C4-2B (cell line): ENCODE results near the gene NXPH2.
"Not testable (repeated sequence)": the region's sequence is repeated elsewhere in the genome, so short reads cannot be mapped to it uniquely, and the experiment has no call there.

Source experiments
- CTCF ChIP-seq: fragments of 450-650 bp; conservative IDR thresholded peaks from 2 replicates; pipeline ENCODE4 v1.5.1; 2017; ENCODE audit warnings: mild to moderate bottlenecking
- ZFX ChIP-seq: fragments of 450-650 bp; IDR thresholded peaks from 2 replicates; pipeline ENCODE4 v1.6.1; 2017

- not testable (repeated sequence) for TF ChIP-seq CTCF, ZFX
These were observed 135.4 kb downstream of the NXPH2 start for GRCh38 chr2:138644776-138645175.
